HEK293 (cell line): Measurements from ENCODE around the gene PHACTR1.
A peak's percentile ranks its signal among the peaks of the same experiment; 100 is the strongest.

Experiments used
- CTCF ChIA-PET: fragments of 350-600 bp; formaldehyde crosslinking; extraction: SDS; loops from one replicate; lab custom pipeline; 2021; ENCODE audit warnings: antibody characterized with exemption; lab: Yijun Ruan, JAX
- POLR2A ChIA-PET: fragments of 300-600 bp; formaldehyde crosslinking; extraction: SDS; loops from one replicate; lab custom pipeline; 2020; ENCODE audit warnings: antibody characterized with exemption, inconsistent platforms; lab: Yijun Ruan, JAX
- H3K27ac ChIP-seq: fragments of 200-500 bp; sonication (Bioruptor generic); 2 replicates; pipeline ENCODE4 v1.5.1; 2014; ENCODE audit warnings: low read depth, low read length, control low read depth, inconsistent platforms; ENCODE audit errors: extremely low read depth
- H3K36me3 ChIP-seq, 2 experiments: fragments of 200-500 bp in 1 of 2; sonication (Bioruptor generic) in 1 of 2; 1 replicate in 1 of 2; 2 replicates in 1 of 2; pipeline ENCODE4 v1.5.1; 2014 to 2017; ENCODE audit warnings: inconsistent platforms in 2 of 2, low read length in 2 of 2; ENCODE audit not compliant: control insufficient read depth in 2 of 2, insufficient read depth in 1 of 2
- H3K4me1 ChIP-seq: fragments of 200-500 bp; sonication (Bioruptor generic); 2 replicates; pipeline ENCODE4 v1.5.1; 2014; ENCODE audit warnings: mild to moderate bottlenecking, low read length, inconsistent platforms; ENCODE audit not compliant: control insufficient read depth, insufficient read depth
- H3K4me3 ChIP-seq: 2 replicates; pipeline ENCODE4 v1.5.1; 2011; ENCODE audit warnings: low read depth, mild to moderate bottlenecking, control low read depth, low read length, moderate library complexity
- H3K9me3 ChIP-seq: fragments of 200-500 bp; sonication (Bioruptor generic); 2 replicates; pipeline ENCODE4 v1.5.1; 2014; ENCODE audit warnings: low read depth, low read length, inconsistent platforms; ENCODE audit not compliant: control insufficient read depth, insufficient read depth
- KLF1 ChIP-seq: fragments of 450-650 bp; formaldehyde crosslinking; IDR thresholded peaks from 2 replicates; pipeline ENCODE4 v1.5.1; 2016; ENCODE audit warnings: missing biosample characterization, missing genetic modification characterization
- SP2 ChIP-seq: fragments of 450-650 bp; formaldehyde crosslinking; IDR thresholded peaks from 2 replicates; pipeline ENCODE4 v1.5.1; 2016; ENCODE audit warnings: missing biosample characterization, missing genetic modification characterization
- ZBTB17 ChIP-seq: fragments of 450-650 bp; formaldehyde crosslinking; IDR thresholded peaks from 2 replicates; pipeline ENCODE4 v1.5.1; 2016; ENCODE audit warnings: missing biosample characterization, missing genetic modification characterization
- ZBTB8A ChIP-seq: fragments of 450-650 bp; formaldehyde crosslinking; IDR thresholded peaks from 2 replicates; pipeline ENCODE4 v1.5.1; 2016; ENCODE audit warnings: missing biosample characterization, missing genetic modification characterization
- ZFHX2 ChIP-seq: fragments of 450-650 bp; formaldehyde crosslinking; conservative IDR thresholded peaks from 2 replicates; pipeline ENCODE4 v1.5.1; 2016; ENCODE audit warnings: missing biosample characterization, missing genetic modification characterization
- ZNF121 ChIP-seq: fragments of 450-650 bp; formaldehyde crosslinking; IDR thresholded peaks from 2 replicates; pipeline ENCODE4 v1.5.1; 2016; ENCODE audit warnings: missing biosample characterization, missing genetic modification characterization
- ZNF211 ChIP-seq: fragments of 450-650 bp; formaldehyde crosslinking; IDR thresholded peaks from 2 replicates; pipeline ENCODE4 v1.5.1; 2016; ENCODE audit warnings: low read depth, missing biosample characterization, missing genetic modification characterization
- ZNF302 ChIP-seq: fragments of 450-650 bp; formaldehyde crosslinking; IDR thresholded peaks from 2 replicates; pipeline ENCODE4 v1.5.1; 2016; ENCODE audit warnings: missing biosample characterization, missing genetic modification characterization, low read depth
- ZNF324 ChIP-seq: fragments of 450-650 bp; formaldehyde crosslinking; IDR thresholded peaks from 2 replicates; pipeline ENCODE4 v1.5.1; 2016; ENCODE audit warnings: missing biosample characterization, missing genetic modification characterization
- ZNF473 ChIP-seq: fragments of 450-650 bp; formaldehyde crosslinking; IDR thresholded peaks from 2 replicates; pipeline ENCODE4 v1.5.1; 2017; ENCODE audit warnings: missing biosample characterization, missing genetic modification characterization
- ZNF529 ChIP-seq: fragments of 450-650 bp; formaldehyde crosslinking; IDR thresholded peaks from 2 replicates; pipeline ENCODE4 v1.5.1; 2017; ENCODE audit warnings: missing genetic modification characterization, missing biosample characterization; ENCODE audit not compliant: insufficient replicate concordance
- ZNF571 ChIP-seq: fragments of 450-650 bp; formaldehyde crosslinking; IDR thresholded peaks from 2 replicates; pipeline ENCODE4 v1.5.0; 2017; ENCODE audit warnings: missing biosample characterization, missing genetic modification characterization
- ZNF629 ChIP-seq: fragments of 450-650 bp; formaldehyde crosslinking; IDR thresholded peaks from 2 replicates; pipeline ENCODE4 v1.5.1; 2017; ENCODE audit warnings: missing biosample characterization, missing genetic modification characterization
- ZNF76 ChIP-seq: fragments of 450-650 bp; formaldehyde crosslinking; IDR thresholded peaks from 2 replicates; pipeline ENCODE4; 2016; ENCODE audit warnings: low read depth, missing biosample characterization, missing genetic modification characterization, borderline replicate concordance
- ZNF830 ChIP-seq: fragments of 450-650 bp; IDR thresholded peaks from 2 replicates; pipeline ENCODE4 v1.5.0; 2018; ENCODE audit warnings: missing biosample characterization, missing genetic modification characterization, low read depth, mild to moderate bottlenecking, moderate library complexity
- TF ChIP-seq, protein P1 (sequence below): fragments of 450-650 bp; formaldehyde crosslinking; IDR thresholded peaks from 2 replicates; pipeline ENCODE4 v1.5.1; 2016; ENCODE audit warnings: missing biosample characterization, missing genetic modification characterization
- TF ChIP-seq, protein P2 (sequence below): fragments of 450-650 bp; formaldehyde crosslinking; IDR thresholded peaks from 2 replicates; pipeline ENCODE4 v1.5.1; 2016; ENCODE audit warnings: missing biosample characterization, missing genetic modification characterization
- TF ChIP-seq, protein P3 (sequence below): fragments of 450-650 bp; formaldehyde crosslinking; IDR thresholded peaks from 2 replicates; pipeline ENCODE4 v1.5.1; 2017; ENCODE audit warnings: missing biosample characterization, missing genetic modification characterization
- TF ChIP-seq, protein P4 (sequence below): fragments of 450-650 bp; formaldehyde crosslinking; IDR thresholded peaks from 2 replicates; pipeline ENCODE4 v1.5.1; 2017; ENCODE audit warnings: missing biosample characterization, missing genetic modification characterization
- TF ChIP-seq, protein P5 (sequence below): fragments of 450-650 bp; formaldehyde crosslinking; IDR thresholded peaks from 2 replicates; pipeline ENCODE4; 2016; ENCODE audit warnings: missing biosample characterization, missing genetic modification characterization

The PHACTR1 gene

DNA sequence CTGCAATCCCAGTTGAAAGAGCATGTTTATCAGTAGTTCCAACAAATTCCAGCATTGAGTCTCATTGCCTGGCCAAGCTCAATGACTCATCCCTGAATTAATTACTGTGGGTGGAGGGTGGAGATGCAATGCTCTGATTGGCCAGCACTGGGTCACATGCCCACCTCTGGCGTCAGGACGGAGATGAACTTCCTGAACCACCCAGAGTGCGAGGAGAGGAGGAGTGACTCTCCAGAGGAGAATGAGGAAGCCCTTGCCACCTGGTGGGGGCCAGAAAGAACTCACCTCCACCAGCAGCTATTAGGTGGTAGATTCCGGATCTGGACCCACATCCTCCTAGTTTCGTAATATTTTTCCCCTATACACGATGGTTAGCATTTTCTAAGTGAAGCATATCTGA lies 327.8 kb downstream of the PHACTR1 start:
- Histone ChIP-seq H3K4me3 (no peak overlapping the region), H3K9me3 (no peaks in the 10 kb centered on the region), H3K27ac (no peak overlapping the region)
- CTCF ChIA-PET = interaction anchor here (1.2 kb wide), 1 partner anchor 86 kb away, joined by 4 read pairs; no protein-coding TSS in a partner anchor
- TF ChIP-seq, protein P1, sequence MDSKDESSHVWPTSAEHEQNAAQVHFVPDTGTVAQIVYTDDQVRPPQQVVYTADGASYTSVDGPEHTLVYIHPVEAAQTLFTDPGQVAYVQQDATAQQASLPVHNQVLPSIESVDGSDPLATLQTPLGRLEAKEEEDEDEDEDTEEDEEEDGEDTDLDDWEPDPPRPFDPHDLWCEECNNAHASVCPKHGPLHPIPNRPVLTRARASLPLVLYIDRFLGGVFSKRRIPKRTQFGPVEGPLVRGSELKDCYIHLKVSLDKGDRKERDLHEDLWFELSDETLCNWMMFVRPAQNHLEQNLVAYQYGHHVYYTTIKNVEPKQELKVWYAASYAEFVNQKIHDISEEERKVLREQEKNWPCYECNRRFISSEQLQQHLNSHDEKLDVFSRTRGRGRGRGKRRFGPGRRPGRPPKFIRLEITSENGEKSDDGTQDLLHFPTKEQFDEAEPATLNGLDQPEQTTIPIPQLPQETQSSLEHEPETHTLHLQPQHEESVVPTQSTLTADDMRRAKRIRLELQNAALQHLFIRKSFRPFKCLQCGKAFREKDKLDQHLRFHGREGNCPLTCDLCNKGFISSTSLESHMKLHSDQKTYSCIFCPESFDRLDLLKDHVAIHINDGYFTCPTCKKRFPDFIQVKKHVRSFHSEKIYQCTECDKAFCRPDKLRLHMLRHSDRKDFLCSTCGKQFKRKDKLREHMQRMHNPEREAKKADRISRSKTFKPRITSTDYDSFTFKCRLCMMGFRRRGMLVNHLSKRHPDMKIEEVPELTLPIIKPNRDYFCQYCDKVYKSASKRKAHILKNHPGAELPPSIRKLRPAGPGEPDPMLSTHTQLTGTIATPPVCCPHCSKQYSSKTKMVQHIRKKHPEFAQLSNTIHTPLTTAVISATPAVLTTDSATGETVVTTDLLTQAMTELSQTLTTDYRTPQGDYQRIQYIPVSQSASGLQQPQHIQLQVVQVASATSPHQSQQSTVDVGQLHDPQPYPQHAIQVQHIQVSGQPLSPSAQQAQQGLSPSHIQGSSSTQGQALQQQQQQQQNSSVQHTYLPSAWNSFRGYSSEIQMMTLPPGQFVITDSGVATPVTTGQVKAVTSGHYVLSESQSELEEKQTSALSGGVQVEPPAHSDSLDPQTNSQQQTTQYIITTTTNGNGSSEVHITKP = peak; percentile 75
- TF ChIP-seq ZBTB17 (tag by site-specific recombination) (peak; percentile 56), ZNF121 (no peak), SP2 (tag by site-specific recombination) (peak; percentile 30; the same call in 1 of the 2 replicates), ZNF324 (no peak), ZFHX2 (tag by site-specific recombination) (0 out of 2 replicates have a peak, but pooled peaks have one; percentile 11), ZNF571 (tag by site-specific recombination) (no peak)
- TF ChIP-seq, protein P2, sequence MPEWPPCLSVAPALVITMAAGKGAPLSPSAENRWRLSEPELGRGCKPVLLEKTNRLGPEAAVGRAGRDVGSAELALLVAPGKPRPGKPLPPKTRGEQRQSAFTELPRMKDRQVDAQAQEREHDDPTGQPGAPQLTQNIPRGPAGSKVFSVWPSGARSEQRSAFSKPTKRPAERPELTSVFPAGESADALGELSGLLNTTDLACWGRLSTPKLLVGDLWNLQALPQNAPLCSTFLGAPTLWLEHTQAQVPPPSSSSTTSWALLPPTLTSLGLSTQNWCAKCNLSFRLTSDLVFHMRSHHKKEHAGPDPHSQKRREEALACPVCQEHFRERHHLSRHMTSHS (tag by site-specific recombination) = no peak
- TF ChIP-seq, protein P3, sequence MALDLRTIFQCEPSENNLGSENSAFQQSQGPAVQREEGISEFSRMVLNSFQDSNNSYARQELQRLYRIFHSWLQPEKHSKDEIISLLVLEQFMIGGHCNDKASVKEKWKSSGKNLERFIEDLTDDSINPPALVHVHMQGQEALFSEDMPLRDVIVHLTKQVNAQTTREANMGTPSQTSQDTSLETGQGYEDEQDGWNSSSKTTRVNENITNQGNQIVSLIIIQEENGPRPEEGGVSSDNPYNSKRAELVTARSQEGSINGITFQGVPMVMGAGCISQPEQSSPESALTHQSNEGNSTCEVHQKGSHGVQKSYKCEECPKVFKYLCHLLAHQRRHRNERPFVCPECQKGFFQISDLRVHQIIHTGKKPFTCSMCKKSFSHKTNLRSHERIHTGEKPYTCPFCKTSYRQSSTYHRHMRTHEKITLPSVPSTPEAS (tag by site-specific recombination) = no peak
- TF ChIP-seq, all 188 proteins: peak for 4
- Histone ChIP-seq H3K4me1 (no peaks in the 10 kb centered on the region), H3K36me3 (no peaks in the 10 kb centered on the region)
- POLR2A ChIA-PET = no interaction called here

DNA sequence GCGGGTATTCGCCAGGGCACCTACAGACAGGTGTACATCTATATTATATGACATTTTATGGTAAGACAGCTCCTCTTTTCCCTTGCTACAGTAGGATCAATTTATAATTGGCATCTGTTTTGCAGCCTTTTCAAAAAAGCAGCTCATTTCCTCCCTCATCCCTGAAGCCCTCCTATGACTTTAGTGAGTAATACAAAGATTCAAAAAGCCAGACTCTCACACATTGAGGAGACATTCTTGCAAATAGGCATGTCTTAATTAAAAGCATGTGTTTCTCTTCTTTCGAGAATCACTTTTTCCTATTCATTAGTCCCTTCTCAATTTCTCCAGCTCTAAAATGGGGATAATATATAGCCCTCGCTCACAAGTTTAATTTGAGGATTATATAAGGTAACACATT lies 328.3 kb downstream of the PHACTR1 start:
- no peaks in the 10 kb centered on the region for H3K9me3 ChIP-seq
- H3K4me1 ChIP-seq = no peaks in the 10 kb centered on the region
- no peak for TF ChIP-seq ZNF211 (tag by site-specific recombination)
- TF ChIP-seq ZNF629 (tag by site-specific recombination) = no peak
- TF ChIP-seq KLF1 (tag by site-specific recombination) = no peak
- no peak for TF ChIP-seq ZNF830 (tag by site-specific recombination)
- TF ChIP-seq, protein P4, sequence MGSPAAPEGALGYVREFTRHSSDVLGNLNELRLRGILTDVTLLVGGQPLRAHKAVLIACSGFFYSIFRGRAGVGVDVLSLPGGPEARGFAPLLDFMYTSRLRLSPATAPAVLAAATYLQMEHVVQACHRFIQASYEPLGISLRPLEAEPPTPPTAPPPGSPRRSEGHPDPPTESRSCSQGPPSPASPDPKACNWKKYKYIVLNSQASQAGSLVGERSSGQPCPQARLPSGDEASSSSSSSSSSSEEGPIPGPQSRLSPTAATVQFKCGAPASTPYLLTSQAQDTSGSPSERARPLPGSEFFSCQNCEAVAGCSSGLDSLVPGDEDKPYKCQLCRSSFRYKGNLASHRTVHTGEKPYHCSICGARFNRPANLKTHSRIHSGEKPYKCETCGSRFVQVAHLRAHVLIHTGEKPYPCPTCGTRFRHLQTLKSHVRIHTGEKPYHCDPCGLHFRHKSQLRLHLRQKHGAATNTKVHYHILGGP = no peak
- no peak for TF ChIP-seq ZNF76 (tag by site-specific recombination)
- no peak for TF ChIP-seq ZNF473 (tag by site-specific recombination)
- TF ChIP-seq ZNF529 = no peak
- TF ChIP-seq ZBTB8A (tag by site-specific recombination) = no peak
- TF ChIP-seq ZNF302 (tag by site-specific recombination) = no peak
- TF ChIP-seq, protein P5, sequence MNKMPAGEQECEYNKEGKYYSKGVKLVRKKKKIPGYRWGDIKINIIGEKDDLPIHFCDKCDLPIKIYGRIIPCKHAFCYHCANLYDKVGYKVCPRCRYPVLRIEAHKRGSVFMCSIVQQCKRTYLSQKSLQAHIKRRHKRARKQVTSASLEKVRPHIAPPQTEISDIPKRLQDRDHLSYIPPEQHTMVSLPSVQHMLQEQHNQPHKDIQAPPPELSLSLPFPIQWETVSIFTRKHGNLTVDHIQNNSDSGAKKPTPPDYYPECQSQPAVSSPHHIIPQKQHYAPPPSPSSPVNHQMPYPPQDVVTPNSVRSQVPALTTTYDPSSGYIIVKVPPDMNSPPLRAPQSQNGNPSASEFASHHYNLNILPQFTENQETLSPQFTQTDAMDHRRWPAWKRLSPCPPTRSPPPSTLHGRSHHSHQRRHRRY (tag by site-specific recombination) = no peak
- H3K36me3 ChIP-seq = no peaks in the 10 kb centered on the region
- ChIA-PET CTCF (no interaction called here), POLR2A (no interaction called here)
- H3K27ac ChIP-seq = no peak overlapping the region
- no peak overlapping the region for H3K4me3 ChIP-seq
